BJ (cell line): ENCODE results near the gene CARMIL1. TPM values are rescaled to one million over a fixed set of nuclear protein-coding genes. Genes with fewer than 3 reads are reported as not detected.
A peak's percentile ranks its signal among the peaks of the same experiment; 100 is the strongest.

Source experiments
- CTCF ChIA-PET: fragments of 350-600 bp; formaldehyde crosslinking; extraction: SDS; loops from one replicate; lab custom pipeline; 2021; ENCODE audit warnings: antibody characterized with exemption, inconsistent platforms; lab: Yijun Ruan, JAX
- POLR2A ChIA-PET: fragments of 300-600 bp; sonication (Branson Sonifier 250); formaldehyde crosslinking; extraction: SDS; loops from one replicate; lab custom pipeline; 2021; ENCODE audit warnings: antibody characterized with exemption; lab: Charles Lee
- DNase-seq: peaks from one replicate; pipeline ENCODE4 v3.0.0-alpha.2; 2011; ENCODE audit warnings: low read depth
- H3K27me3 ChIP-seq: 2 replicates; pipeline ENCODE4 v1.6.0; 2011; ENCODE audit warnings: low read length; ENCODE audit not compliant: control insufficient read depth, insufficient read depth
- H3K36me3 ChIP-seq: 2 replicates; pipeline ENCODE4 v1.5.1; 2011; ENCODE audit warnings: low read length; ENCODE audit not compliant: control insufficient read depth, insufficient read depth
- H3K4me3 ChIP-seq: 2 replicates; pipeline ENCODE4 v1.5.1; 2011; ENCODE audit warnings: low read depth, mild to moderate bottlenecking, control low read depth, low read length
- CTCF ChIP-seq: IDR thresholded peaks from 2 replicates; pipeline ENCODE4 v1.5.1; 2011; ENCODE audit warnings: low read depth, mild to moderate bottlenecking, control low read depth, inconsistent platforms, low read length, moderate library complexity; ENCODE audit not compliant: insufficient read depth
- polyA plus RNA-seq: library from polyadenylated mRNA; depleted of rRNA; stranded (reverse); fragments of >200 nt; gene quantifications from 2 replicates; pipeline ENCODE4 v1.2.3, GENCODE V29; 2011

The CARMIL1 gene
- polyA plus RNA-seq, 1 experiment, result 3.7 TPM

DNA sequence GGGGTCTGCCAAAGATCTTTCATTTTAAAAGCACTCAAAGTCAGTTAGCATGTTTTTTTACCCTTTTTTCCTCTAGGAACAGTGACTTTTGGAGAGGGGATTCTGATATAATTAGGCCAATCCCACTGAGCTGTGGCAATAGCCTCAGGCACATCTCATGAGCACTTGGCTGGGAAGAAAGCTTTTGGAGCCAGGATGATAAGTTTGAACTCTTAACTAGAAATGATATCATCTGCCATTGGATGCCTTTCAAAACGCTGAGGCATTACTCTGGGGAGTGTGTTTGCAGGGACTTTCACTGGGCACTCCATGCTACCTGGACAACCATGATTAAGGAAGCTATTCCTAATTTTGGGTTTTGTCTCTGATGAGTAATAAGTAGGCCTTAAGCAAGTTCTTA, 376.5 kb downstream of the CARMIL1 start:
- no peak for TF ChIP-seq CTCF
- H3K27me3 ChIP-seq, result no peaks in the 10 kb centered on the region
- H3K4me3 ChIP-seq, result no peak overlapping the region
- CTCF ChIA-PET, result no interaction called here
- no peaks in the 10 kb centered on the region for H3K36me3 ChIP-seq
- POLR2A ChIA-PET, result no interaction called here
- DNase-seq, result no peak

DNA sequence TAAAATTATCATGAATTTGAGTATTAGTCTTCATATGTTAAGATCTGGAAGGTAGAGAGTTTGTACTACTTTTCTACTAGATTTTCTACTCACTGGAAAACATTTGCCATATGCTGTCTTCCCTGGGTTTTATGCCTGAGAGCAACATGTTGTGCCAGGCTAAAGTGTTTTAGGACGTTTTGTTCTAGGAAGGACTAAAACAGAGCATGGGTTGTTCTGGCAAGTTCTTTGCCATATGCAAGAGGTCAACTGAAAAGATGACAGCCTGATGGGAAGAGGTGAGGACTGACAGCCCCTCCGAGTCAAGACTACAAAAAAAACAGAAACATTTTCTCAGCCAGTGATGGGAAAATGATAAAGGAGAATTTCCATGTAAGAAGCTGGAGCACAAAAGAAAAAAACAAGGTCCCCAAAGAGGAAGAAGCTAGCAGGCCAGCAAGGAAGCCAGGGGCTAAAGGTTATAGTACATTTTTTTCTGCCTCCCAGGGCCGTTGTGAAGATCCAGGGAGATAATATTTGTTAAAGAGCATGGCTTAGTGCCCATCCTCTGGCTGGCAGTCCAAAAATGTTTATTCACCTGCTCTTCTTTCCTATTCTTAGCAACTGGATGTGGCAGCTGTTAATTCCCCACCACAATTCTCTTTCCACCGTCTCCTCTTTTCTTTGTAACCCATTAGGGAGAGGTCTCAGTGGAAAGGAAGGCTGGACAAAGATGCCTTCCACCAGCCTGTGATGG, 380.6 kb downstream of the CARMIL1 start:
- DNase-seq, result no peak
- TF ChIP-seq CTCF, result no peak
- no peak overlapping the region for H3K4me3 ChIP-seq
- CTCF ChIA-PET, result no interaction called here
- no peaks in the 10 kb centered on the region for H3K27me3 ChIP-seq
- H3K36me3 ChIP-seq, result no peaks in the 10 kb centered on the region
- POLR2A ChIA-PET, result no interaction called here

GRCh38 chr6:25660512-25660911, 381.3 kb downstream of the CARMIL1 start:
- CTCF ChIA-PET, result no interaction called here
- Histone ChIP-seq H3K27me3 (no peaks in the 10 kb centered on the region), H3K36me3 (no peaks in the 10 kb centered on the region), H3K4me3 (no peak overlapping the region)
- peak; percentile 9 for DNase-seq
- TF ChIP-seq CTCF, result no peak
- POLR2A ChIA-PET, result no interaction called here

GRCh38 chr6:25661129-25661779, 382.1 kb downstream of the CARMIL1 start:
- POLR2A ChIA-PET, result no interaction called here
- CTCF ChIA-PET, result interaction anchor here (0.6 to 1.0 kb wide), 2 partner anchors 12 to 804 kb away, joined by 3 read pairs; no protein-coding TSS in a partner anchor
- Histone ChIP-seq H3K36me3 (no peaks in the 10 kb centered on the region), H3K4me3 (no peak overlapping the region), H3K27me3 (no peaks in the 10 kb centered on the region)
- no peak for DNase-seq
- TF ChIP-seq CTCF, result no peak

DNA sequence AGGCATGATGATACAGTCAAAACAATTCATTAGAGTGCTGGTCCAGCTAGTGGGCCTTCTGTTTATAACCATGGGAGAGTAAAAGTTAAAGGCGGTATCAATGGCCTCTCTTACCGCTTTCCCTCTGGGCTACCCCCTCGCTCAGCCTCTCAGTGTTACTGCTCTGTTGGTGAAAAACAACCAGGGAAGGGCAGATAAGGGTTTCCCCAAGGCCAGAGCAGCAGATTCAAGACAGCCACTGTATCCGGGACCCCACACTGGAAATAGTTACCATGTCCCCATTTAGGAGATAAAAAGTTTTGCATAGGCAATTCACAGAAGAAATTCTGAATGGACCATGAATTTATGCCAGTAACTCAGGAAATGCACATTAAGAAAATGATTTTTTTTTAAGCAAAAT, 386.3 kb downstream of the CARMIL1 start:
- POLR2A ChIA-PET, result no interaction called here
- Histone ChIP-seq H3K4me3 (no peak overlapping the region), H3K36me3 (no peaks in the 10 kb centered on the region), H3K27me3 (no peaks in the 10 kb centered on the region)
- no peak for DNase-seq
- CTCF ChIA-PET, result no interaction called here
- no peak for TF ChIP-seq CTCF
